GM21717 (cell line): ENCODE data around the gene KATNB1.

ENCODE experiments used
- ATAC-seq: cut with Tn5 transposase; IDR thresholded peaks from one replicate; pipeline ENCODE4 v1.9.1; 2021; ENCODE audit warnings: mild to moderate bottlenecking, moderate library complexity; ENCODE audit not compliant: unreplicated experiment

KATNB1 gene

DNA sequence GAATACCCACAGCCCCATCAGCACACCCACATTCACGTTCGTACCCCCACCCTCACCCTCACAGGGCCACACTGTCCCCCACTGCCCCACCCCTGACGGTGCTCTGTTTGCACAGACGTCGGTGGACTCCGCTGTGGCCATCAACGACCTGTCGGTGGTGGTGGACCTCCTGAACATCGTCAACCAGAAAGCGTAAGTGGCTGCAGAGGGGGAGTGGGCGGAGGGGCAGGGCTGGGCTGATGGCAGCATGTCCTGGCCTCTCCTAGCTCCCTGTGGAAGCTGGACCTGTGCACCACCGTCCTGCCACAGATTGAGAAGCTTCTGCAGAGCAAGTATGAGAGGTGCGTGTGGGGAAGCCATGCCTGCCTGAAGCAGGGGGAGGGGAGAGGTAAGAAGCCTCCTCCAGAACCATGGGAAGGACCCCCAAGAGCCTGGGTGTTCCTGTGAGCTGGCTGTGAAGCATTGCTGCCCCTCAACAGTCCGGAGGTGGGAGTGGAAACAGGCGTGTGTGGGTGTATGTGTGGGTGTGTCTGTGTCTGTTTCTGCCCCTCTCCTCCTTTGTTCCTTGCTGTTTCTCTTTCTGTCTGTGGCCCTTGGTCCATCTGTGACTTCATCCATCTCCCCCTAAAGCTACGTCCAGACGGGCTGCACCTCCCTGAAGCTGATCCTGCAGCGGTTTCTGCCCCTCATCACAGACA is 20.3 kb downstream of the KATNB1 start:
- no peak for ATAC-seq

DNA sequence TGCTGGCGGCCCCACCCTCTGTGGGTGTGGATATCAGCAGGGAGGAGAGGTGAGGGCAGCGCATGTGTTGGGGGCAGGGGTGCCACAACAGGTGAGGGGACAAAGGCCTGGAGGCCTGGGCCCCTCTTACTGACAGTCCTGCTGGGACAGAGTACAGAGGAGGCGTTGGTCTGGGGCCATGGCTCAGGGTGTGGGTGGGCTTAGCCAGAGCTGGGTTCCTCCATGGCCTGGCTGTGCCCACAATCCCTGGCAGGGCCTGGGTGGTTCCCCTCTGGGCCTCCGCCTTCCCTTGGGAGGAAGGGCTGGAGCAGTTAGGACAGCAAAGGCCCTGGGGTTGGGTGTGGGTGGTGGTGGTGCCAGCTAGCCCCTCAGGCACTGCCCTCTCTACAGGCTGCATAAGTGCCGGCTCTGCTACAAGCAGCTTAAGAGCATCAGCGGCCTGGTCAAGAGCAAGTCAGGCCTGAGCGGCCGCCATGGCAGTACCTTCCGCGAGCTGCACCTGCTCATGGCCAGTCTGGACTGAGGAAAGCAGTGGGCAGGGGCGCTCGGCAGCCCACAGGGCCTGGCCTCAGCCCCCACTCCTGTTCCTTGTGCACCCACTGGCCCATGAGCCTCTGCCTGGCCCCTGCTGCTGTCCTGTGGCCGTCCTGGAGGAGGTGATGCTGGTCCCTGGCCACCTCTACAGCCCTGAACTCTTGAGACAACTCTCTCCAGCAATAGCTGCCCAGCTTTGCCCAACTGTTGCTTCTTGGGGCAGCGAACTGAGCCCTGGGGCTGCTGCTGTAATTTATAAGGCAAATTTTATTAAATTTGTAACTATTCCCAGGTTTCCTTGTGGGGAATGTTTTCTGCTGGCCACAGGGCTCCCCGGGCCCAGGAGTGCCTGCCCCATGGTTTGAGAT is 21.1 kb downstream of the KATNB1 start:
- no peak for ATAC-seq

DNA sequence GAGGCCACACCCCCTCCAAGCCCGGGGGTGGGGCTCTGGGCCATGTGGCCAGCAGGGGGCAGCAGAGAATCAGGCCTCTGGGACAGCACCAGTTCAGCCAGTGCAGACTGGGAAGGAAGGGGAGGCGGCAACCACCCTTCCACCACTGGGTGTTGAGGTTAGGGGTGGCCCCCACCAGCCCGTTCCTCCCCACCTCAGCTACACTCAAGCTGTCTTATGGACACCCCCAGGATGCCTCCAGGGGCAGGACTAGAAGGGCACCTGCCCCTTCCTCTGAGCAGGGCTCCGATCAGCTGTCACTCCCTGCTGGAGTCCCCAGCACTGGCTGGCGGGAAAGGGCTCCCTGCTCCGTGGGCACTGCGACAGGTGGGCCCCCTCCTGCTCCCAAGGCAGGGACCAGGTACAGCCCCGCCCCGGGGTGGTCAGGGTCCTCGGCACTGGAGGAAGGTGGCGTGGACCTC is 21.8 kb downstream of the KATNB1 start:
- ATAC-seq = peak; percentile 85

DNA sequence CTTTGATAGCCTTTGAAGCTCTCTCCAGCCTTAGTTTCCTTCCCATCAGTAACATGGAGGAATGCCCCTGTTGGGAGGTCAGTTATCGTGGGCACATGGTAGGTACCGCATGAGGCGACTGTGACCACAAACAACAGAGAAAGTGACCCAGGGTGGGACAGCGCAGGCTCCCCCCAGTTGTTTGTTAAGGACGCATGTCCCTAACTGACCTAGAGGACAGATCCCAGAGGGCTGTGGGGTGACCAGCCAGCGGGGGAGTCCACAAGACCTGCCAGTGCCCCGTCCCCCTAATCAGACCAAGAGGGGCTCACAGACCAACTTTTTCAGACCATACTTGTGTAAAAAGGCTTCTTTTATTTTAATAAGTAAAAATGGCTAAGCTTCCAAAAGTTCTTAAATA is 22.3 kb downstream of the KATNB1 start:
- ATAC-seq = no peak

DNA sequence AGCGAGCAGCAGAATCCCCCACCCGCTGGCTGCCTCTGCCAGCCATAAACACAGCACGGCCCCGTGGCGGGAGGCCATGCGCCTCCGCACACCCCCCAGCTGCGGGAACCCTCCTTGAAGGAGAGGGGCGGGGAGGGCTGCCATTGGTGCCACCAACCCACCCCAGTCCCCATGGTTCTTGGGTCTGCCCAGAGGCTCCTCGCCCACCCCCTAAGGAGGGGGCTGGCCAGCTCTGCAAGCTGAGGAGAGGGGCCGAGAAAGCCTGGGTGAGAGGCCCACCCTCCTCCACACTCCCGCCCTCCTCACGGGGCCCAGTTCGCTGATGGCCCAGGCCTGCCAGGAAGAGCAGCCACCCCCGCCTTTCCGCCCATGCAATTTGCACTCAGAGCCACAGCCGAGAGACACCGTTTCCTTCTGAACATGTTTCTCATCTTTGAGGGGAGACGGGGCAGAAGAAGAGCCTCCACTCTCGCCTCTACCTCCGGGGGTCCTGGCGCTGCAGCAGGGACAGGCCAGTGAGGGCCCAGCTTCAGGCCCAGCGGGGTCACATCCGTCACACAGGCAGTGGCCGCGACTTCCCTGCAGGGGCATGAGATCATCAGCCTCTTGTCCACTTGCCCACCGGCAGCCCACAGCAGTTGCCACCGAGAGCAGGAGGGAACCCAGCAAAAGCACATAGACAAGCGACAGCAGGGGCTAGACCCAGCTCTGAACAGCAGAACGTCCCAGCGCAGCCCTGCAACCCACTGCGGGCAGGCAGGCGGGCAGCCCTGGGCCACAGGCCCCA is 23.0 kb downstream of the KATNB1 start:
- no peak for ATAC-seq

DNA sequence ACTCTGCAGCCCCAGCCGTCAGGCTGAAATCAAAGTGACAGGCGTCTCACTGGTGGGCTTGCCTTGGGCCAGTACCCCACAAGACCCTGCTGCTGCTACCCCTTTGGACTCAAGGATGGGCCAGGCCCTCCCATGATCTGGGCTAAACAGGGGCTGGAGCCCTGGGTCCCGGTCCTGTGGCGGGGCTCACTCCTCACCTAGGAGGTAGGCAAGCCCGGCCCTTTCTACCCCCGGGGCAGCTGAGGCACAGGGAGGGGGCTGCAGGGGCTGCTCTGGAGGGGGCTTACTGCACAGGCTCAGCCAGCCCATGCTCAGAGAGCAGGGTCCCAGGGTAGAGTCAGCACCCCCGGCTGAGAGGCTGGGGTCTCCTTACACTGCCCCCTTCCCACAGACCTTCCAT is 23.6 kb downstream of the KATNB1 start:
- no peak for ATAC-seq

DNA sequence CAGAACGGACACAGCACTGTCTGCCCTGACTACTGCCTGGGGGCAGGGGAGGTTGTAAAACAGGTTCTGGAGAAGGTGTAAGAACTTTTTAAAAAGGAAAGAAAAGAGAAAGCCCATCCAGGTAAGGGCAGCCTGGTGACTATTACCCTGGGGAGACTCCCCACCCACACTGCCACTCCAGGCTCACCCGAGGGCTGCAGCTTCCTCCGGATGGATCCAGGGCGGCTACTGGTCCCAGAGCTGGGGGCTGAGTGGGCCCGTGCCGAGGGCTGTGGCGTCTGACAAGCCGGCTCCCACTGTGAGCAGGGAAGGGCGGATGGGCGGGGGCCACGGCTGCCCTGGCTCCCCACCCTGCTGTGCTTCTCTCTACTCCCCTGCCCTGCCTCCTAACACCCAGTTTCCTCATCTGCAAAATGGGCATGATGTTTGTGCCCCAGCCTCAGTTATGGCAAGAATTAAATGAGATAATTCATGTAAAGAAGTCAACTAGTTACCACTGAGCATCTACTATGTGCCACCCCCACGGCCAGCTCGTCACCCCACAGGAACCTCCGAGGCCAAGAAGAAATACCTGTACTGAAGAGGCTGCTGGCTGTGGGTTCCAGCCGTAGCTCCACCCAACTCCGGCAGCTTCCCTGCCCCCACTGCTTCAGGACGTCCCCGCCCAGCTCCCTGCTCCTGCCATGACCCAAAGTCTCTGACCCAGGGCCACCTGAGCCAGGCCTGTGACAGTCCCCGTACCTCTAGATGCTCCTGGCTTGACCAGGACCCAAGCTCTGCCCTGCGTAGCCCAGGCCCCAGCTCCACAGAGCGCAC is 24.2 kb downstream of the KATNB1 start:
- no peak for ATAC-seq

DNA sequence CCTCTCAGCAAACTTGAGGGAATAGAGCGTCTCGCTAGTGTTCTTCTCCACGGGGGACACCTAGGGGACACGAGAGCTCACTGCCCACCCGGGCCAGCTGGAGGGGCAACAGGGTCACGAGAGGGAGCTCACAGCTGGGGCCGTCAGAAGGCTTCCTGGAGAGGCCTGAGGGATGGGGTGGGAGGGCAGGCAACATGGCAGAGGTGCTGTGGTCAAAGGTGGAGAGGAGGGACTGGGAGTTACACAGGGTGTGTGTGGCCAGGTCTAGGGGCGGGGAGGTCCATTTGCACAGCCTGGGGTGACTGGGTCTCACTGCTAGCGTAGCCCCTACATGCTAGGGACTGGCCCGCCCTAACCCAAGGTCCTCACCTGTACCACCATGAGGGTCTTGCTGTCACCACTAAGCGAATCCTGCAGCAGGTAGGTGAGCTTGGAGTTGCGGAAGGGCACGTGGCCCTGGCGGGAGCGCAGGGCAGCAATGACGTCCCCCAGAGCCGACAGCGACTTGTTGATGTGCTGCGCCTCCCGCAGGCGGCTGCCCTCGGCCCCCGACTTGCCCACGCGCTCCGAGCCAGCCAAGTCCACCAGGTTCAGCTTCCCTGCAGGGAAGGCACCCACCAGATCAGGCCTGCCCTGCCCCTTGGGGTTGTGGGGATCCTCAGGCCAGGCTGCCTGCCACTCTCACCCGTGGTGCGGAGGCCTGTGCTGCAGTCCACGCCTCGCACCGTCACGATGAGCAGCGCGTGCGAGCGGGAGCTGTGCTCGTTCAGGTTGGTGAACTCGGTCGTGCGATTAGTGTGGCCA is 25.0 kb downstream of the KATNB1 start:
- ATAC-seq = no peak

DNA sequence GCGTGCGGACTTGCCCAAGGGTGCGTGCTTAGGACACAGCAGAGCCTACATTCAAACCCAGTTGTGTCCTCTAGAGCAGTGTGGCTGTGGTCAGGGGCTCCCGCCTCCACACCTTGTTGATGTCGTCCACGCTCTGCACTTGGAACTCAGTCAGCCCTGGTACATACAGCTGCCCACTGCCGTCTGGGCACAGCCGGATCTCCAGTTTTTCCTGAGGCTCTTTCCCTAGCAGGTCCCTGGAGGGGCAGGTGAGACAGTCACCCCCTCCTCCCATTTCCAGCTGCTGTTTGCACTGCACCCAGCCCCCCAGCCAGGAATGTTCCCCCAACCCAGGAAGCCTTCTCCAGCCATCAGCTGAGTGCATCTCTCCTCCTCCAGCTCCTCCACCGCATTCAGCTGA is 25.7 kb downstream of the KATNB1 start:
- no peak for ATAC-seq

DNA sequence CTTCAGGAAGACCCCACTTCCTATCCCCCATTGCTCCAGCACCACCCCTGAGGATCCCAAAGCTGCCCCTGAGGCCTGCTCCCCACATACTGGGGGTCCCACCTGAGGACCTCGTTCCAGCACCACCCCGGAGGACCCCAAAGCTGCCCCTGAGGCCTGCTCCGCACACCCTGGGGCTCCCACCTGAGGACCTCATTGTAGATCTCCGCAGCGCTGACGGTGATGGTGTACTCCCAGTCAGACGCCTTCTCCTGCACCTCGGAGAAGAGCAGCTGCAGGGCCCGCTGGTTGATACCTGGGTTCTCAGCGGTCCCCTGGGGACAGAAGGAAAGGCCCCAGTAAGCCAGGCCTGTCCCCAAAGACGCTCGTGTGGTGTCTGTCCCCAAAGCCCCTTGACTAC is 26.4 kb downstream of the KATNB1 start:
- no peak for ATAC-seq

DNA sequence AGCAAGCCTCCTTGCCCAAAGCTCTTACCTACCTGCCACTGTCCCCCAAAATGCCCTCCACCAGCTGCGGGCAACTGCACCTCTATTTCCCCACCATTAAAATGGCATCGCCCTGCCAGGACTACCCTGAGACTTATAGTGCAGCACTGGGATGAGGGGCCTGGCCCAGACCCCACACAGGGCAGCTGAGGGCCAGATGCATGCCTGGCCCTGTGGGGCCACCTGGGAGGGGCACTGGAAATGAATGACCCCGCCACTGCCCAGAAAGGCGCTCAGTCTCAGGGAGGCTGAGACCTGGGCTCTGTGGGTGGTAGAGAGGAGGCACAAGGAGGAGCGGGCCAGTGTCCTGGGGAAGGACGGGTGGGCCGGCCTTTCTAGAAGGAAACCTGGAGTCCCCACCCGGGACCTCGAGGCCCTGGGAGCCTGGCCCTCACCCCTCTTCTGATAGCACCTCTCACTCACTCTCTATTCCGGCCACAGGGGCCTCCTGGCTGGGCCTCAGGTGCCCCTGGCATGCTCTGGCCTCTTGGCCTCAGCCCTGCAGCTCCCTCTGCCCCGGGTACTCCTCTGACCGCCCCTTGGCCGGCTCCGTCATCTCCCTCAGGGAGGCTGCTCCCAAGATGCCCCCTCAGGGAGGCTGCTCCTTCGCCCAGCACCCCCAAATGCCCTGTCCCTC is 26.9 kb downstream of the KATNB1 start:
- ATAC-seq = no peak

DNA sequence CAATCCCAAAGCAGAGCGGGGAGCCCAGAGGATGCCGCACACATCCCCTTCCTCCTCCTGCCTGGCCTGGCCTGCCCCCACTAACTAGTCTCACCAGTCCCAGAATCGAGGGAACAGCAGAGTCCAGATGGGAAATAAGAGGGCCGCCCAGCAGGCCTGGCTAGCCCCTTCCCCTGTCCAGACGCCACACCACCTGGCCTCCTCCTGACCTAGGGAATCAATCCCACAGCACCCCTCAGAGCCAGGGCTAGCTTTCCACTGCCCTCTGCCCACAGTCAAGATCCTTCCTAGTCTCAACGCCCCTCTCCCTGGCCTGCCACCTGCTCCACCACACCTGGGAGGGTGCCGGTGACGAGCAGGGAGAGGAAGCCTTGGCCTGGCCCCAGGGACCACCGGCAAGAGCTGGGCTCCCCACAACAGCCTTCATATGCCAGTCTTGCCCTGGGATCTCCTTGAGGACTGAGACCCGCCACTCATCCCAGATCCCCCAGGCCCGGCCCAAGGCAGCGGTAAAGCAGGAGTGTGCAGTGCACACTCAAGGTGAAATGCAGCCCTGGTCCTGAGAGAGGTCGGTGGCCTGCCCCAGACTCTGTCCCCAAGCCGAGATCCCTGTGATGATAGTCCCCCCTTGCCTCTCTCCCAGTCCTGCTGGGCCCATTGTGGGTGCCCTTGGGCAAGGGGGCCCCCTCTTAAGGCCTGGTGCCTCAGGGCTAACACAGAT is 27.9 kb downstream of the KATNB1 start:
- ATAC-seq = no peak

DNA sequence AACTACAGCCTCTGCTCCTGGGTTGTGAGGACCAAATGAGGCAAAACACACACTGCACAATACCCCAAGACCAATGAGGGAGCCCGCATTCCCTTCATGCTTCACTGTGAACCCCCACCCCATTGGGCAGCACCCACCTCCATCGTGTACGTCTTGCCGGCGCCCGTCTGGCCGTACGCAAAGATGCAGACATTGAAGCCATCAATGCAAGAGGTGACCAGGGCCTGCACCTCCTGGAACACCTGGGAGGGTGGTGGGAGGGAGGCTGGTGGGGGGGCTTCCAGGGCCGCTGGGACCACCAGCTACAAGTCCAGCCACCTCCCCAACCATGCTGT is 28.4 kb downstream of the KATNB1 start:
- ATAC-seq = no peak

DNA sequence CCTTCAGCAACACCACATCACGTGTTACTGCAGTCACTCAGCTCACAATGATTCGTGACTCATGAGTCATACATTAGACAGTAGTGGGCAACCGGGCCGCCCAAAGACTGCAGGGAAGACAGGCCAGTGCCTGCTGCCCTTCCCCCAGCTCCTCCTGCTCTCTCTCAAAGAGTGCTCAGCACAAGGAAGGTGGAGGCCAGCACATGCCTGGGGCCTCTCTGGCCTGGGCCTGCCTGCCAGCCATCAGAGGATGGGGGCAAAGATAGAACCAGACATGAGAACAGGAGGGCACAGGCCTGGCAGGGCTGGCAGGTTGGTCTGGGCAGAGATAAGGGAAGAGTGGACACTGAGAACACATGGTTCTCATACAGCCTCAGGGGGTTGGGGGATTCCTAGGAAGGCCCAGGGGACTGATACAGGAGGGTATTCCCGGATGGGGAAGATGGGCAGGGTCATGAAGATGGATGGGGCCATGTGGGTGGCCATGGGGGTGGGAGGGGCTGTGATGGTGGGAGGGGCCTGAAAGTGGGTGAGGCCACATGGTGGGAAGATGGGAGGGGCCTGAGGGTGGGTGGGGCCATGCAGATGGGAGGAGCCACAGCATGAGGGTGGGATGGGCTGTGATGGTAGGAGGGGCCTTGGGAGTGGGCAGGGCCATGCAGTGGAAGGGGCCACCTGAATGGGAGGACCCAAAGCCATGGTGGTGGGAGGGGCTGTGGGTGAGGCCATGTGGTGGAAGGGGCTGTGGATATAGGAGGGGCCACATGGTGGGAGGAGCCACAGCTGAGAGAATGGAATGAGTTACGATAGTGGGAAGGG is 29.0 kb downstream of the KATNB1 start:
- no peak for ATAC-seq

DNA sequence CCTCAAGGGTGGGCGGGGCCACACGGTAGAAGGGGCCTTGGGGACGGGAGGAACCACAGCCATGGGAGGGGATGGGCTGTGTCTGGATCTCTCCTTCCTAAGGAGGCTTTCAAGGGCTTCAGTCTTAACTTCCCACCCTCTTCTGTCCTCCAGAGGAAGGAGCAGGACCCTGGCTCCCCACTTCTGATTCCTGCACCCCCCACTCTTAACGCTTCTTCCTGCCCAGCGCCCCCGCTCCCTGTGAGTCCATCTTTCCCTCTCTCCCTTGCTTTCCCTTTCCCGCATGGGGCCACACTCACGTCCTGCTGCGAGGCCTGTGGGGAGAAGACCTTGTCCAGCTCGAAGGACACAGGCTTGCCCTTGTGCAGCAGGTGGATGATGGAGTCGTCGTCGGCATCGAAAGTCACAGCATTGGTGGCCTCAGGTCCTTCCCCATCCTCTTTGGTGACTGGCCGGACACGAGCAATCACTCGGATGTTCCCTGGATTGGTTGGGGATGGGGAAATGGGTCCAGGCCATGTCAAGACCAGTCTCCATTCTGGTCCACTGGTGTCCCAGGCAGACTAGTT is 29.7 kb downstream of the KATNB1 start:
- ATAC-seq = no peak

DNA sequence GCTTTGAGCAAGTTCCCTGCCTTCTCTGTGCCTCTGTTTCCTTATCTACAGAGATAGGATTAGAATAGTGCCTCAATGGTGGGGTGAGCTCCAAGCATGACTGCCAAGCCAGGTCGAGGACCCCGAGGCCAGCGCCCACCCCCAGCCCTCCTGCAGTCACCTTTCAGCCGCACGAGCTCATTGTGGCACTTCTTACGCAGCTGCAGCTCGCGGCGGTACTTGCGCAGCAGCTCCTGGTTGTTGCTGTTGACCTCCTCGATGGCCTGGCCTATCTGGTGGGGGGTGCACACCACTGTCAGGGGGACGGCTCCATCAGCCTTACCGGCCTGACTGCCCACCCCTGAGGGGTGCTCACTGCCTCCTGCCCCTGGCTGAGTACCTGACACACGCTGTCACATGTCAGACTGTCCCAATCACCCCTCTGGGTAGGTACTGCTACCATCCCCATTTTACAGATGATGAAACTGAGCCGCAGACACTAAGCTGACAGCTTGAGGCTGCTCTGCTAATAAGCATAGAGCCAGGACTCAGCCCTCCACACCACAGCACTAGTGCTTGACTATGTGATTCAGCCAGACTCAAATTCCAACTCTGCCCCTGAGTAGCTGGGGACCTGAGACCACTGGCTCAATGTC is 31.3 kb downstream of the KATNB1 start:
- ATAC-seq = no peak

DNA sequence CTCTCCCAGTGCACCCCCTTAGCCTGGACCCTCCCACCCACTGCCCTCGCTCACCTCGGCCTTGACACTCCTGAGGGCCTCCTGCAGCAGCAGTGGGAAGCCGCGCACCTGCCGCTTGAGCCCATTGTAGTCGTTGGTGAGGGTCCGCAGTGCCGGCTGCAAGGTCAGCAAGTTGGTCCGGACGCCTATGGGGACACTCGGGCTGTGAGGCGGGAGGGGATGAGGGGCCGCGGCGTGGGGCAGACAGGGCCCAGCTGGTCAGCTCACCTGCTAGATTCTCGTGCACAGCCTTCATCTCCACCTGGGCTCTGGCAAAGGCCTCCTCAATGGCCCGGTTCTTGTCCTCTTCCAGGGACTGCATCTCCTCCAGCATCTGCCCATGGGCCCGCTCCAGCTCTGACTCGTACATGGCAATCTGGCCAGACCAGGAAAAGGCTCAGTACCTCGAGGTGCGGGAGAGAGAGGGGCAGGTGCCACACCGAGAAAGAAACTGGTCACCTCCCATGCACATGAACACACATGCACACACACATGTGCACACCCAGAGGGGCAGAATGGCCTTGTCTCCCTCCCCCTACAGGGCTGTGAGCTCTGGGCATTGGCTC is 34.1 kb downstream of the KATNB1 start:
- ATAC-seq = no peak
